HG03460 (cell line): ENCODE results near the gene WBP2NL.

ENCODE experiments used
- ATAC-seq: cut with Tn5 transposase; IDR thresholded peaks from one replicate; pipeline ENCODE4 v1.9.1; 2021; ENCODE audit not compliant: unreplicated experiment

WBP2NL gene

DNA sequence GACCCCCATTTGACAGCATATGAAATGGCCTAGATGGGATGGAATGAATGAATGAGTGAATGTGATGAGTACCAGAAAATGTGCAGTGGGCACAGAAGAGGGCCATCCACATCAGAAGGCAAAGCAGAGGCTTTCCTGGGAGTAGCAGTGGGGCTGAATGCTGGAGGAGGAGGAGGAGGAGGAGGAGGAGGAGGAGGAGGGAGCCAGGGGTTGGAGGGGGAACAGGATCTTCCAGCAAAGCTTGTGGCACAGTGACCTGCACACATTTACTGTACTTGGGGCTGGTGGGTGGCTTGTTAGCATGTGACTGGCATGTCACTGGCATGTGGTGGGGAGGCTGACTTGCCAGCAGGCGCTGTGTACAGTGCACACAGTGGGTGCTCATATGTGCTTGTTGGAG lies 19.9 kb upstream of the WBP2NL start:
- ATAC-seq = no peak

DNA sequence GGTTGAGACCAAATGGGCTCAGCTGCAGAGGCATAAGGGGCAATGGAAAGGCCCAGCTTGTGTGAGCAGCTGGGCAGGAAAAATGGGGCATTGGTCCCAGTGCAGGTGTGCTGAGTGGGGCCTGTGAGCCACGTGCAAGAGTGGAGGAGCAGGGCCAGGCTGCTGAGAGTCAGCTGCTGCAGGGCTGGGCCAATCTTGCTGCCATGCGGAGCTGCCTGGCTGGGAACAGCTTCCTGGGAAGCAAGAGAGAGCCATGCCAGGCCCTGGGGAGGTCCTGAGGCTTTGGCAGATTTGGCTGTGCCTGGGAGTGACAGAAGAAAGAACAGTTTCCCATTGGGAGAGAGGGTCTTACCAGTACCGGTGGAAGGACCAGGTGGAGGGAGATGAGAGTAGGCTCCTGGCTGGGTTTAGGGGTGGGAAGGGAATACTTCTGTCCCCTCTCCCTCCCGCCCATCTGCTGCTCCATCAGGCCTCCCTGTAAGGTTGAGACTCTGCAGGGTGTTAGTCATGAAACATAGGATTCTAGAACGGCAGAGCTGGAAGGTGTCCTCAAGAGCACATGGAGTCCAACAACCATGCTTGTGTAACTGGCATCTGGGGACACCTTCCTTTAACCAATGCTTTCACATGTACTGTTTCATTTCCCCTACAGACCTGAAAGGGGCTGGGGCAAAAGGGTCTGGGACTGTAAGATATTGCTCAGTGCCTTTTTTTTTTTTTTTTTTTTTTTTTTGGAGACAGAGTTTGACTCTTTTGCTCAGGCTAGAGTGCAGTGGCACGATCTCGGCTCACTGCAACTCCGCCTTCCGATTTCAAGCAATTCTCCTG lies 19.0 kb upstream of the WBP2NL start:
- ATAC-seq = no peak

DNA sequence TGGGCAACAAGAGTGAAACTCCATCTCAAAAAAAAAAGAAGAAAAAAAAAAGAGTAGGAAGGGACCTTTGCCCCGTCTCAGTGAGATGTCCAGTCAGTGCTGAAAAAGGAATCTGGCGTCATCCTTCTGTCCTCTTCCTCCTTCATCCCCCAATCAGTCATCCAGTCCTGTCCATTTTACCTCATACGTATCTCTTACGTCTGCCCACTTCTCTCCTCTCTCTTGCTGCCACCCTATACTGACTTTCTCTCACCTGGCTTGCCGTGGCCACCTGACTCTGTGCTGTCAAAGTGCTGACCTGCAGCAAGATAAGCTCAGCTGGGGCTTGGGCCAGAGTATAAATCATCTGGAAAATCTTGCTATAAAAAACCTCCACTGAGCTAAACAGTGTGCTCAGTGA lies 15.7 kb upstream of the WBP2NL start:
- no peak for ATAC-seq

DNA sequence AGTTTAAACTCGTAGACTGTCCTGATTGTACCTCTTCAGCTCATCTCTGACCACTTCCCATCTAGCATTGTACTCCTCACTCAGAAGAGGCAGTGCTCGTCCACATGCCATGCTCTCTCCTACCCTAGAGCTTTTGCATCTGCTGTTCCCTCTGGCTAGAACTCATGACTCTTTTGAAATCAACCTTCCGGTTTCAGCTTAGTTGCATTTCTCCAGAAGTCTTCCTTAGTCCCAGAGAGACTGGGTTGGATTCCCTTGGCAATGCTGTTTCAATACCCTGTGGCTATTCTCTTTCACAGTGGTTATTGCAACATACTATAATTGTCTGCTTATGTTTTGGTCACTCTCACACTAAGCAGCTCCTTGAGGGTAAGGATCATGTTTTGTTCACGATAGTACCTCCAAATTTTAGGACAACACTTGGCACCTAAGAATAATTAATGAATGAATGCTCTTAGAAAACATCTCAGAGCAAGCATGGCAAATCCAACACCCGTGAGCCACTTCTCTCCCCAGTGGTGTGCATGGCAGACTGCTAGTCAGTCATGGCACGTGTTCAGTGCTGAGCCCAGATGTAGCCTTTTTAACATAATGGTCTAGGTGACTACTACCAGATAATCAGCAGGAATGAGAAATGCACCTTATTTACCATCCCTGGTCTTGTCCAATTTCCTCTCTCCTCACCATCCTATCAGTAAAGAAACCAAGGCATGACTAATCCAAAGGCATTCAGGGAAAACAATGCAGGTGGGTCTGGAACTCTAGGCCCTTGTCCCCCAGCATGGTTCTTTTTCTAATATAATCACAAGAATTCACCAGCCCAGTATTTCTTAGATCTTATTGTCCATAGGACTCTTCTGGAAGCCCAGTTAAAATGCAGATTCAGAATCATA lies 14.8 kb upstream of the WBP2NL start:
- no peak for ATAC-seq

GRCh38 chr22:41987276-41987675 lies 11.3 kb upstream of the WBP2NL start:
- ATAC-seq = no peak

DNA sequence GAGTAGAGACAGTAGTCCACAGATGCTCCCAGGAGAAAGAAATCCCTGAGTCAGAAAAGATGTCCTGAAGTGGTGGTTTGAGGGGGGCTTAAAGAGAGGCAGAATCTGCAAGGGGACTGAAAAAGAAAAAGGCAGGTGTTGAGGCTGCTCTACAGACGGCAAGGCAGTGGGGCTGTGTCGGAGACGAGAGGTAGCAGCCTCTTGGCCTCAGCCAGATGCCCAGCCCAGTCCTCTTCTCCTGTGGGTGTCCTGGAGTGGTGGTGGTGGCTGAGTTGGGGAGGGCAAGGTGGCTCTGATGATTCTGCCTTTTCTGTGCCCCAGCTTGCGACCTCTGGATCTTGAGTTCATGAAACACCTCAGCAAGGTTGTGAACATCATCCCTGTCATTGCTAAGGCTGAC lies 9.3 kb upstream of the WBP2NL start:
- no peak for ATAC-seq

- ATAC-seq = no peak
Measured at GRCh38 chr22:41991111-41991510, 7.5 kb upstream of the WBP2NL start.

DNA sequence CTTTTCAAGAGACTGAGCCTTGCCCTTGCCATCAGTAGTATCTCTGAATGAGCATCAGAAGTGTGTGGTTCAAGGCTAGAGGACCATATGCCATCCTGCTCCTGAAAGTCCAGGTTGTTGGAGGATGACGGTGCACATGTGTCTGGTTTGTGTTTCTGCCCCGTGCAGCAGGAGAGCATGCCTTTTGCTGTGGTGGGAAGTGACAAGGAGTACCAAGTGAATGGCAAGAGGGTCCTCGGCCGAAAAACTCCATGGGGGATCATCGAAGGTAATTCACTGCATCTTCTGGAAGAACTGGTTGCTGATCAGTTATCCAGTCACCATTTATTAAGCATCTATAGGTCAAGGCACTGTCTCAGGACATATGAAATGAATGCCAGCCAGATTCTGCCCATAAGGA lies 6.1 kb upstream of the WBP2NL start:
- ATAC-seq = no peak

DNA sequence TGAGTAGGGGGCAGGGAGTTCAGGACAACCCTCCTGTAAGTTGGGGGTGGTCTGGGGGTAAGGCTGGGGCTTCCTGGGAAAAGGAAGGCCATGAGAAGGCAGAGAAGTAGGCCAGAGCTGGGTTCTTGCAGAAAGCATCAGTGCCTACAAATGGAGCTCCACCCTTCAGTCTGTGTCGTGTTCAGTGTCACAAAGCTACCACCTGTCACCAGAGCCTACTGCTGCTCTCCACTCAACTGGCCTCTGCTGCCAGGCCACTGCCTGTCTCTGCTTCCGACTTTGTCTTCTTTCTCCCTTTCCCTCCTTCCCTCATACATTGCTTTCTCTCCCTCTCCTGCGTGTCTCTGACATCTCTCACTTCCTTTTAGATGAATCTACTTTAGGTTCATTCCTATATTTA lies 3.4 kb upstream of the WBP2NL start:
- no peak for ATAC-seq

DNA sequence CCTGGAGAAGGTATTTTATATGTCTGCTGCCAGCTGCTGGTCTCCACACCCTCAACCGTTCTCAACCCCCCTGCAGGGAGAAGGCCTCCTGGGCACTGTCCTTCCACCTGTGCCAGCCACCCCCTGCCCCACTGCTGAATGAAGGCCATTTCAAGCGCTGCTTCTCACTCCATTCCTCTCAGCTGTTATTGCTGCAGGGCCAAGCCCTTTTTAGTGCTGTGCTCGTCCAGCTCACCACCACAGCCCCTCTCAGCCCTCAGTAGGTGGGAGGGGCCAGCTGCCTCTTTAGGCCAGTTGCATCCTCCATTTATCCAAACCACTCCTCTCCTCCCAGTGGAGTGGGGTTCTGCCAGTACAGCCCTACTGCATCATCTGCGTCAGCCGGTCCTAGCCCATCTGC lies 1.8 kb upstream of the WBP2NL start:
- ATAC-seq = no peak

GRCh38 chr22:42000466-42000865 lies 1.9 kb downstream of the WBP2NL start:
- no peak for ATAC-seq

DNA sequence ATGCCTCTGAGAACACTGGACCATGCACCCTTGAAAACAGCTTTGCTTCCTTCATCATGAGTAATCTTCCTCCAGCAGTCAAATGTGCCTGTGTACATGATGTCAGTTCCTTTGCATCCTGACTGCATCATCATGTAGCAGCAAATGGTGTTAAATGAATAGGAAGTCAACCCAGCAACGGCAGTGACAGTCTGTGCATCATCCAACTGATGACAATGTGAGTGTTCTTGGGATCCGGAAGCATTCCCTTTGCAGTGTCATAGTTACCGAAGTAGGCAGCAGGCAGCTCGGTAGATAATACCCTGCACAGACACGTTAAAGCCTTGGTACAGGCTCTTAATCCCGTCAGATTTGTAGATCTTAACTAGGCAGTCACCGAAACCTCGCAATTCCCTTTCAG lies 2.5 kb downstream of the WBP2NL start:
- ATAC-seq = no peak

GRCh38 chr22:42001706-42002105 lies 3.1 kb downstream of the WBP2NL start:
- ATAC-seq = no peak

GRCh38 chr22:42007922-42008321 lies 9.3 kb downstream of the WBP2NL start:
- ATAC-seq = no peak

- ATAC-seq = no peak
Measured at GRCh38 chr22:42010778-42011177, 12.2 kb downstream of the WBP2NL start.

DNA sequence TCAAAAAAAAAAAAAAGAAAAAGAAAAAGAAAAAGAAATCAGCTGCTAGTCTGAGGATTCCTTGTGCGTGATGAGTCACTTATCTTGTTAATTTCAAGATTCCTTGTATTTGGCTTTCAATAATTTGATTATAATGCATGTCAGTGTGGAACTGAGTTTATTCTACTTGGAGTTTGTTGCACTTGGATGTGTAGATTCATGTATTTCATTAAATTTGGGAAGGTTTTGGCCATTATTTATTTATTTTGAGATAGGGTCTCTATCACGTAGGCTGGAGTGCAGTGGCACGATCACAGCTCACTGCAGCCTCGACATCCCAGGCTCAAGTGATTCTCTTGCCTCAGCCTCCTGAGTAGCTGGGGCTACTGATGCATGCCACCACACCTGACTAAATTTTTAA lies 14.8 kb downstream of the WBP2NL start:
- ATAC-seq = no peak

GRCh38 chr22:42016111-42016510 lies 17.5 kb downstream of the WBP2NL start:
- ATAC-seq = no peak

GRCh38 chr22:42018224-42018623 lies 19.6 kb downstream of the WBP2NL start:
- no peak for ATAC-seq

DNA sequence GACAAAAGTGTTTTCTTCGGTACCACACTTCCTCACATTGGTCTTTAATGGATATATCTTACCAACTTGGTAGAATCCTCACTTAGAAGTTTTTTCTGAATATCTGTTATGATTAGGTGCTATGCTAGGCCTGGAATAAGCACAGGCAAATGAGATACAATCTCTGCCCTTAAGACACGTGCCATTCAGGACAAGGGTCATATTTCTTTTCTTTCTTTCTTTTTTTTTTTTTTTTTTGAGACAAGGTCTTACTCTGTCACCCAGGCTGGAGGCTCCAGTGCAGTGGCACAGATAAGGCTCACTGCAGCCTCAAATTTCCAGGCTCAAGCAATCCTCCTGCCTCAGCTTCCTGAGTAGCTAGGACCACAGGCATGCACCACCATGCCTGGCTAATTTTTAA lies 23.0 kb downstream of the WBP2NL start:
- ATAC-seq = no peak

- no peak for ATAC-seq
Measured at GRCh38 chr22:42022162-42022847, 23.7 kb downstream of the WBP2NL start.

DNA sequence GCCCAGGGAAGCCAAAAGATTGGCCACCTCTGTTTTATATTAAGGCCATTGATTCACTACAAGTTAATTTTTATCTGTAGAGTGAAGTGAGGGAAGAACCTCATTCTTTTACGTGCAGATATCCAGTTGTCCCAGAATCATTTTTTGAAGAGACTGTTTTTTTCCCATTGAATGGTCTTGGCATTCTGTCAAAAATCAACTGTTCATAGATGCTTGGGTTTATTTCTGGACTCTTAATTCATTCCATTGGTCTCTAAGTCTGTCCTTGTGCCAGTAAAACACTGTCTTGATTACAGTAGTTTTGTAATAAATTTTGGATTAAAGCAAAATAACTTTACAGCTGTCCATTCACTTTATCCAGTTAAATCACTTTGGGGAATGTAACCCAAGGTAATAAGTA lies 26.8 kb downstream of the WBP2NL start:
- no peak for ATAC-seq

- ATAC-seq = no peak
Measured at GRCh38 chr22:42026705-42027104, 28.1 kb downstream of the WBP2NL start.
